ENCODE measurements around the gene R3HCC1L.

Gene R3HCC1L

DNA sequence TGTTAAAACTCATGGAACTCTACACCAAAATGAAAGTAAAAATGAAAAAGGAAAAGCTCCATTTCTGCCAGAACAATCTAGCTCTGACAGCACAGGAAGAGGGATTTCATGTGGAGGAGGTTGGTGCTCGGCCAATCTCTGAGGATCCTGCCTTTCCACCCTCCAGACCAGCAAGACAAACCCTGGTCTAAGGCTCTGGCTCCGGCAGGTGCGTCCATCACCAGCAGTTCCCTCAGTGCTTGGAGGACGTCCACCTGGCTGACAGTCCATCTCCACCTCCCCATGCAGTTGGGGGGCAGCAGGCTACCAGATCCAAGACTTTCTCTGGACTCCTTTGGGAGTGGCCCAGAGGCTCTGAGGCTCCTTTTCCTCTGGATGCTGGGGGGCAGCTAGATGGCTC lies 158.5 kb downstream of the R3HCC1L start:
- no peak for DNase-seq

DNA sequence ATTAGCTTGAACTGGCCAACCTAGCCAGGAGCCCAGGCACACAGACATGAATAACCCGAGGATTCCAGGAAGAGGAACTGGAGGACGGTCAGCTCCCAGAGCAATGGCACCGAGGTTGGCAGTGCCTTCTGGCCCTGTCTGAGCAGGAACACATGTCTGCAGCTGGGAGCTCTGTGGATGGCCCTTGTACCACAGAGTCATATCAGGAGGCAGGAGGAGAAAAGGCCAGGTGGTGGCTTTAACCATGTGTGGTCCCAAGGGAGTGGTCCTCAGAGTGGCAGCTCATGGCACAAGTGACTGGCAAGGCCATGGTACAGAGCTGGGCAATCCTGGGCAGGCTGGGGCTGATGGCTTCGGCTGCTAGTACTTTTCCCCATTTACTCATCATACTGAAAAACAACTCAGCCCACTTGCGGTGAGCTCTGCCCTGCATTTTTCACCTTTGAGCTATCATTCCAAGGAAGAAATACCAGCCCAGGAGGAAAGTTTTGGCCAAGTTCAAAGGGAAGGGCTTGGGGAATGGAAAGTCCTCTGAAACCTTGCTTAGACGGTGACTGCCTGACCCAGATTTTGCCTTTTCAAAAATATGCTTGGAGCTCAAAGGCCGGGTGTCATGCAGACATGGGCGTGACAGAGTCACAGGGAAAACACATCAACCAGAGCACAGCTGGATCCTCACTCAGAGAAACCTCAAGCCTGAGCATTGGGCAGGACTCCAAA lies 159.3 kb downstream of the R3HCC1L start:
- DNase-seq: no peak

DNA sequence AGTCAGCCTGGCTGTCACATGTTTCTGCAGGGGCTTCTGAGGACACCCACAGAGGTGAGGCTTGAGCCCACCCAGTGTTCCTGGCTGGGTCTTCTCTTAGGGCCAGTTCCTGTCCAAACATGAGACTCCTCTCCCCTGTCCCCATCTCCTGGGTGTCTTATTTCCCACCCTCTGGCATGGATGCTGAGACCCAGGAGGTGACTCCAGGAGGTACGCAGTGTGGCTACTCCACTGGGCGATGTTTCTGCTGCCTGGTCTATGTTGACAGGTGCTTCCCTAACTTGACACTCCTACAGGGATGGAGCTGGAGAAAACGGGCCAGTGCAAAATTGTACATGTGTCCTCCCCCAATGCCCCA lies 159.8 kb downstream of the R3HCC1L start:
- no peak for DNase-seq
